Jurkat, Clone E6-1 (cell line): ENCODE results near the gene CNNM4.

Experiments
- DNase-seq: peaks from one replicate; pipeline ENCODE4 v3.0.0-alpha.2; 2011; ENCODE audit warnings: low read depth, low spot score
- H3K4me3 ChIP-seq: 2 replicates; pipeline ENCODE4 v1.5.1; 2011; ENCODE audit warnings: mild to moderate bottlenecking, low read length, control low read depth, moderate library complexity

CNNM4 gene

DNA sequence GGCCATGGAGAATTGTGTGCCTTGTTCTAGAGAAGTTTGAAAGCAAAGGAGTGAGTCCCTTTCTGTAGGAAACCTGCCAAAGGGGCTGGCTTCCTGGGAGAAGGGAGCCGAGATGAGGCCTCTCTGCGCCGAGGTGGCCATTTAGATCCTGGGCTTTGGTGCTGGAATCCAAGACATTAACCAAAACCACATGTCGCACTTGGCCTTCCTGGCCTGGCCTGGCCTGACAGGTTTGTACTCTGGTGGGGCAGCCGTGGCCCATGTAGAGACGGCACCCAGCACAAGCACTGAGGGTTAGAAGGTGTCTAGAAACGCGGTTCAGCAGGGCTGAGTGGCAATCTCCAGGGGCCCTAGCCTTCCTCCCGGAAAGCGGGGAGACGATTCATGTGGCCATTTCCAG lies 62.5 kb downstream of the CNNM4 start:
- DNase-seq: no peak
- no peak overlapping the region for H3K4me3 ChIP-seq

DNA sequence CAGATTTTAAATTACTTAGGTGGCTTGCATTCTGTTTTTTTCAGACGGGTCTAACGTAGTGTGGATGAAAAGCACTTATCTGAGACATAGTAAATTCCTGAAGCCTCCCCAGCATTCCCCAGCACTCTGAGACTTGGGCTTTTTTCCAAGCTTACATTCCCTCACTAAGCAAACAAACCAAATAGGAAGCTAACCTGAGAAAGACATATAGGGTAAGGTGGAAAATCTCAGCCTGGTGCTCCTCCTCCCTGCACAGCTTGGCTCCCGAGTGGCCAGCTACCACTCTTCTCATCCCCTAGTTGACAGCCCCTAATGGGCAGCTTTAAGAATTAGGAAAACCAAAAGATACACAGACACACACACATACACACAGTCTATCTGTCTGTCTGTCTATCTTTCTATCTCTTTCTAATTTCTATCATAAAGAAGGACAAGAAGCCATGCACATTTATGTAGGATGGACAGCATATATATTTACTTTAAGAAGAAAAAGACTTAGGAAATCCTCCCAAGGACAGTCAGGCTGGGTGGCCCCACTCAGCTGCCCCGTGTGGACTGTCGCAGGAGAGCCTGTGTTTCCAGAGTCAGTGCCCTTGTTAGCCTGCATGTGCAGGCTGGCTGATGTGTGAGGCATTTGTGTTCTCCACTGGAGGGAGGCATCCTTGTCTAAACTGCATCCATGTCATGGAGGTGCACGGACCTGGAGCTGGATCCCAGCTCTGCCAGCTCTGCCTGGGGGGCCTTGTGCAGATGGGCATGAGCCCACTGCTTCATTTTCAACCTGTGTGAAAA lies 63.6 kb downstream of the CNNM4 start:
- no peak overlapping the region for H3K4me3 ChIP-seq
- DNase-seq: no peak

GRCh38 chr2:96825057-96825456 lies 64.4 kb downstream of the CNNM4 start:
- no peak overlapping the region for H3K4me3 ChIP-seq

GRCh38 chr2:96826546-96827278 lies 66.0 kb downstream of the CNNM4 start:
- DNase-seq: no peak
- H3K4me3 ChIP-seq: no peak overlapping the region

More at GRCh38 chr2:96825057-96825456, 64.4 kb downstream of the CNNM4 start:
- no peak for DNase-seq

DNA sequence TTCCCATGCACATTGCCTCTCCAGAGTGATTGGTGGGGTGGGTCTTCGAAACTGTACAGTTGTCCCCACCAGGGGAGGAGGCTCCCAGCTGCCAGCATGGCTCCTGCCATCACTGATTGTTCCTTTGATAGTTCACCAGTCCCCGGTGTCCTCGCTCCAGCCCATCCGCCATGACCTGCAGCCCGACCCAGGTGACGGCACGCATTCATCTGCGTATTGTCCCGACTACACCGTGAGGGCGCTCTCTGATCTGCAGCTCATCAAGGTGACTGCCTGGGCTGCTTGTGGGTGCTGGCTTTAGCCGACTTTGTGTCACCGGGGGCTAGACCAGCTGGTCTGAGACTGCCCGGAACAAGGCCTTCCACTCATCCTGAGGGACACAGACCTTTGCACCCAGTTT lies 67.7 kb downstream of the CNNM4 start:
- no peak overlapping the region for H3K4me3 ChIP-seq
- no peak for DNase-seq

DNA sequence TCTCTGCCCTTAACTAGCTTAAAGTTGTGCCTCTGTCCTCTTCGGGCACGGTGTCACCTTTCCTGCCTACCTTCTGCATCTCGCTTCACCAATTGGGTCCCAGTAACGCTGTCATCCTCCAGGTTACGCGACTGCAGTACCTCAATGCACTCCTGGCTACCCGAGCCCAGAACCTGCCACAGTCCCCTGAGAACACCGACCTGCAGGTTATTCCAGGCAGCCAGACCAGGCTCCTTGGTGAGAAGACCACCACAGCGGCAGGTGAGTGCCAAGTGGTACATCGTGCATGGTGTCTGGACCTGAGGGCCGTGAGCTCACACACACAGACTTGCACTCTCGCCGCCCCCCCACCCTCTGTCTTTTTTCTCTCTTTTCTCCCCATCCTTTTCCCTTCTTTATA lies 68.2 kb downstream of the CNNM4 start:
- H3K4me3 ChIP-seq: no peak overlapping the region
- no peak for DNase-seq

DNA sequence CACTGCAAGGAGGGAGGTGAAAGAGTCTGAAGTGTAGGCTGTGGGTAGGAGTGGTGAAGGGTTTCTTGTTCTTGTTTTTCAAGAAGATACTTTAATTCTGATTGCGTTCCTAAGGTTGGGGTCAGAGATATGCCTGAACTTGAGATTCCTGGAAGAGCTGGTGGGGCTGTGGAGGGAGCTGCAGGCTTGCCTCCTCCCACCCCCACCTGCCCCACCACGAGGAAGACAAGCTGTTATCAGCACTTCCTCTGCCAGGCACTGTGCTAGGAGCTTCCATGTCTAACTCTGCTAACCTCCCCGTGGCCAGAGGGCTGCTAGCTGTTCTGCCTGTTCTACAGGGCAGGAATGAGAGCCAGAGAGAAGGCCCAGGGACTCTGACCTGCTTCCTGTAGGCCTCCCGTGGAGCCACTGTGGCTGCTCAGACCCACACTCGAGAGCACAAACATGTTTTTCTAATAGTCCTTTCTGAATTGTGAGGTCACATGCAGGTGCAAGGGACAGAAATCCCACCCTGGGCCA lies 69.4 kb downstream of the CNNM4 start:
- H3K4me3 ChIP-seq: no peak overlapping the region
- no peak for DNase-seq

DNA sequence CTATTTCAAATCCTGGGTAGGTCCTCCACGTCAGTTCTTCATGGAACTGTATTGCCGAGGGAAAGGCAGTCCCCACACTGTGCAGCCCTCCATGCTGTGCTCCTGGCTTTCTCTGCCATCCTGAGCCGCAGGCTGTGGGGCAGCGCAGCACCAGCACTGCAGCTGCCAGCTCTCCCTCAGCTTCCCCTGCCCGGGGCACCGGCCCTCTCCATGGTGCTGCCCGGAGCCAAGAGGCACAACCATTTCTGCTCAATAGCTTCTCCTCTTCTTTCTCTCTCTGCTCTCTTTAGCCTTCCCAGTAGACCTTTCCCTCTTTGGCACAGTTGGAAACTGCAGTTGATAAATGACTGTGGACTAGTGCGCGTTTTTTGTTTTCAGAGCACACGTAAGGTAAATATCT lies 71.0 kb downstream of the CNNM4 start:
- no peak overlapping the region for H3K4me3 ChIP-seq
- no peak for DNase-seq

GRCh38 chr2:96832408-96832753 lies 71.7 kb downstream of the CNNM4 start:
- no peak for DNase-seq
- no peak overlapping the region for H3K4me3 ChIP-seq

- no peak overlapping the region for H3K4me3 ChIP-seq
- no peak for DNase-seq
These were observed 72.2 kb downstream of the CNNM4 start for GRCh38 chr2:96832754-96833507.

DNA sequence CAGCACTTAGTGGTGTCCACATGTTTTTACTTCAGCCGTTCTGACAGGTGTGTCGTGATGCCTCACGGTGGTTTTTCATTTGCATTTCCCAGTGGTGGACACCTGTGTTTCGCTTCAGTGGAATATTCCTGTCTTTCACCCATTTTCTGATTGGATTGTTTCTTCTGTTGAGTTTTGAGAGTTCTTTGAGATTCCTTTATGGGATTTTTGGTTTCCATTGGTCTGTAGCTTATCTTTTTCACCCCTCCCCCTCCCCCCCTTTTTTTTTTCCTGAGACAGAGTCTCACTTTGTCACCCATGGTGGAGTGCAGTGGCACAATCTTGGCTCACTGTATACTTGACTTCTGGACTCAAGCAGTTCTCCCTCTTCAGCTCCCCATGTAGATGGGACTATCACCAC lies 75.1 kb downstream of the CNNM4 start:
- DNase-seq: no peak
- no peak overlapping the region for H3K4me3 ChIP-seq

GRCh38 chr2:96837575-96837974 lies 76.9 kb downstream of the CNNM4 start:
- DNase-seq: no peak
- H3K4me3 ChIP-seq: no peak overlapping the region

- DNase-seq: no peak
- no peak overlapping the region for H3K4me3 ChIP-seq
These were observed 77.9 kb downstream of the CNNM4 start for GRCh38 chr2:96838345-96839292.

DNA sequence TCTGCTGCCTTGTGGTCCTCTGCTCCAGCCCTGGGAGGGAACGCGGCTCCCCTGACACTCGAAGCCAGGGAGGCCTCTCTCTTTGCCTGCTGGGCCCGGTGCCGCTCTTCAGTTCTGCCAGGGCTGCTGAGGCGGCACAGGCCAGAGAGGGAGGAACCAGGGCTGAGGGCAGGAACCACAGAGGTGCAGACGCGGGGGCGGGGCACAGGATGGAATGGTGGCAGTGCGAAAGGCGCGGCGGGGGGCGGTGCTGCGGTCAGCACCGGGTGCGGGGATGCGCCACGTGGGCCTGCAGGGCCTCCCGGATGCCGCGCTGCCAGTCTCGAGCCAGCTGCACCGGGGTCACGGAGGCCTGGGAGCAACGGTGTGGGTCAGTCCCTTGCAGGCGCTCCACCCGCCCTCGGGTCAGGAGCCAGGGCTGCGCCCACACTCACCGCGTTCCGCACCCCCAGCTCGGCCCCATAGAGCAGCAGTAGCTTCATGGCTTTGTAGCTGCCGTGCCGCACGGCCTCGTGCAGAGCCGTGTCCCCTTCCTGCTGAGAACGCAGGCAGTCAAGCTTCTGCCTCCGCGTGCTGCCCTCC lies 78.7 kb downstream of the CNNM4 start:
- no peak overlapping the region for H3K4me3 ChIP-seq
- DNase-seq: no peak

- H3K4me3 ChIP-seq: no peak overlapping the region
- DNase-seq: no peak
These were observed 79.5 kb downstream of the CNNM4 start for GRCh38 chr2:96839875-96840850.

- no peak overlapping the region for H3K4me3 ChIP-seq
These were observed 81.2 kb downstream of the CNNM4 start for GRCh38 chr2:96841701-96842495.

GRCh38 chr2:96842600-96842999 lies 81.9 kb downstream of the CNNM4 start:
- no peak for DNase-seq
- no peak overlapping the region for H3K4me3 ChIP-seq

More at GRCh38 chr2:96841701-96842495, 81.2 kb downstream of the CNNM4 start:
- no peak for DNase-seq
